ENCODE measurements around the gene OSBPL3. TPM values are rescaled to one million over a fixed set of nuclear protein-coding genes. Genes with fewer than 3 reads are reported as not detected.

The OSBPL3 gene
- polyA plus RNA-seq, 1 donor (not counting 4 experiments of a cell fraction or from before 2014, with no cell fraction given): 34.0 TPM

DNA sequence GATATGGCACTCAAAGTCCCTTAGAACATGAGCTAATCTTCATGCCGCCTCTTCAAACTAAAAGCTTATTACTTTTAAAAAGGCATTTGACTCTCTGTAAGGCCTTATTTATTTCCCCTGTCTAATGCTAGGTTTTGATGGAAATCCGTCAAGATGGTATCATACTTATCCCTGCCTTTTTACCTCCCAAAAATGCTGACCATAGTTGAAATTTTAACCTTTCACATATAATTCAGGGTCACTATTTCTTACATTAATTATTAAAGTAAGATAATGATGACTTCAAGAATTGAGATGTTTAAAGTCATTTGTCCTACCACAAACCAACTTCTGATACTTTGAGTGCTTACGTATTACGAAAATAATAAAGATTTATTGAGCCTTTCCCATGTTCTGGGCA, 12.3 kb upstream of the OSBPL3 start:
- no peaks in the 10 kb centered on the region for H3K9me1 ChIP-seq (ENCODE audit: control insufficient read depth, extremely low read depth, insufficient read depth, low read length)
- H2AFZ ChIP-seq (ENCODE audit: control insufficient read depth, low read length): no peak overlapping the region
- no peaks in the 10 kb centered on the region for H3K36me3 ChIP-seq (ENCODE audit: control insufficient read depth in 2 of 2, extremely low read depth in 1 of 2, insufficient read depth in 2 of 2, low read length in 2 of 2)
- H3K4me3 ChIP-seq (ENCODE audit: control insufficient read depth in 2 of 3, extremely low read depth in 1 of 3, insufficient read depth in 2 of 3, low read depth in 1 of 3, low read length in 3 of 3): no peak overlapping the region
- H3K79me2 ChIP-seq (ENCODE audit: control insufficient read depth, insufficient read depth, low read length): no peaks in the 10 kb centered on the region
- FAIRE-seq (no peak), DNase-seq (ENCODE audit: low read depth, low spot score) (no peak)
- H3K27ac ChIP-seq (ENCODE audit: control insufficient read depth, insufficient read depth, low read length): no peak overlapping the region
- no peaks in the 10 kb centered on the region for H4K20me1 ChIP-seq (ENCODE audit: control insufficient read depth, extremely low read depth, insufficient read depth, low read length)
- H3K9ac ChIP-seq (ENCODE audit: control insufficient read depth, extremely low read depth, insufficient read depth, low read length): no peak overlapping the region
- TF ChIP-seq EZH2 (IDR thresholded peaks at IDR 0.05; ENCODE audit: low read length): no peak
- TF ChIP-seq, protein P1, sequence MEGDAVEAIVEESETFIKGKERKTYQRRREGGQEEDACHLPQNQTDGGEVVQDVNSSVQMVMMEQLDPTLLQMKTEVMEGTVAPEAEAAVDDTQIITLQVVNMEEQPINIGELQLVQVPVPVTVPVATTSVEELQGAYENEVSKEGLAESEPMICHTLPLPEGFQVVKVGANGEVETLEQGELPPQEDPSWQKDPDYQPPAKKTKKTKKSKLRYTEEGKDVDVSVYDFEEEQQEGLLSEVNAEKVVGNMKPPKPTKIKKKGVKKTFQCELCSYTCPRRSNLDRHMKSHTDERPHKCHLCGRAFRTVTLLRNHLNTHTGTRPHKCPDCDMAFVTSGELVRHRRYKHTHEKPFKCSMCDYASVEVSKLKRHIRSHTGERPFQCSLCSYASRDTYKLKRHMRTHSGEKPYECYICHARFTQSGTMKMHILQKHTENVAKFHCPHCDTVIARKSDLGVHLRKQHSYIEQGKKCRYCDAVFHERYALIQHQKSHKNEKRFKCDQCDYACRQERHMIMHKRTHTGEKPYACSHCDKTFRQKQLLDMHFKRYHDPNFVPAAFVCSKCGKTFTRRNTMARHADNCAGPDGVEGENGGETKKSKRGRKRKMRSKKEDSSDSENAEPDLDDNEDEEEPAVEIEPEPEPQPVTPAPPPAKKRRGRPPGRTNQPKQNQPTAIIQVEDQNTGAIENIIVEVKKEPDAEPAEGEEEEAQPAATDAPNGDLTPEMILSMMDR (optimal IDR thresholded peaks at IDR 0.05 in 1 of 3, IDR thresholded peaks at IDR 0.05 in 1 of 3, conservative IDR thresholded peaks at IDR 0.05 in 1 of 3; ENCODE audit: extremely low read depth in 1 of 3, insufficient read depth in 2 of 3, low read length in 3 of 3): no peak
- no peaks in the 10 kb centered on the region for H3K4me1 ChIP-seq (ENCODE audit: control insufficient read depth, extremely low read depth, insufficient read depth, low read length)
- dilution Hi-C loops (cut with MboI; ENCODE audit: extremely low pct_ligation_motif_present, low sequenced_read_pairs): no loop called here
- no peaks in the 10 kb centered on the region for H3K9me3 ChIP-seq (ENCODE audit: control insufficient read depth, low read depth, low read length)
- H3K4me2 ChIP-seq (ENCODE audit: control insufficient read depth, extremely low read depth, insufficient read depth, low read depth, low read length): no peak overlapping the region
- H3K27me3 ChIP-seq (ENCODE audit: control insufficient read depth, extremely low read depth, insufficient read depth, low read length): no peaks in the 10 kb centered on the region

DNA sequence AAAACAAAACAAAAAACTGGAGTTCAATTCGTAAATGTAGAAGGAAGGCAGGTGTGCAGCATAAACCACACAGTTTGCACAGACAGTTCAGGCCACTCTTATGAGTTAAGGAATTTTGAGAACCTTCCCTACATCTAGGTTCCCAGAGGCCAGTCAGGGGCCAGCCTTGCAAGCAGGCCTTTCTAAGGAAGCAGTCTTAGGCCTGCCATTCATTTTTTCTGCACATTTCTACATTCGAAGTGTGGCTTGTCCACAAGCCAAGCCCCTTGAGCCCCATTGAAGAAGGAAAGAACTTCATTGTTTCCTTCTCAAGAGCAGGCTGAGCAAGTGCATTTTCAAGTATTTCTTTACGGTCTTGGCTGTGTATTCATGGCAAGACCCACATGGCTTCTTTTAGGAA, 11.4 kb upstream of the OSBPL3 start:
- no peak overlapping the region for H2AFZ ChIP-seq (ENCODE audit: control insufficient read depth, low read length)
- TF ChIP-seq, protein P1 (optimal IDR thresholded peaks at IDR 0.05 in 1 of 3, IDR thresholded peaks at IDR 0.05 in 1 of 3, conservative IDR thresholded peaks at IDR 0.05 in 1 of 3; ENCODE audit: extremely low read depth in 1 of 3, insufficient read depth in 2 of 3, low read length in 3 of 3): no peak
- no peak for TF ChIP-seq EZH2 (IDR thresholded peaks at IDR 0.05; ENCODE audit: low read length)
- FAIRE-seq: no peak
- no peaks in the 10 kb centered on the region for H3K79me2 ChIP-seq (ENCODE audit: control insufficient read depth, insufficient read depth, low read length)
- no peaks in the 10 kb centered on the region for H3K9me3 ChIP-seq (ENCODE audit: control insufficient read depth, low read depth, low read length)
- H3K27ac ChIP-seq (ENCODE audit: control insufficient read depth, insufficient read depth, low read length): no peak overlapping the region
- no peaks in the 10 kb centered on the region for H4K20me1 ChIP-seq (ENCODE audit: control insufficient read depth, extremely low read depth, insufficient read depth, low read length)
- no peak for DNase-seq (ENCODE audit: low read depth, low spot score)
- H3K9me1 ChIP-seq (ENCODE audit: control insufficient read depth, extremely low read depth, insufficient read depth, low read length): no peaks in the 10 kb centered on the region
- no peaks in the 10 kb centered on the region for H3K4me1 ChIP-seq (ENCODE audit: control insufficient read depth, extremely low read depth, insufficient read depth, low read length)
- dilution Hi-C loops (cut with MboI; ENCODE audit: extremely low pct_ligation_motif_present, low sequenced_read_pairs): no loop called here
- no peak overlapping the region for H3K9ac ChIP-seq (ENCODE audit: control insufficient read depth, extremely low read depth, insufficient read depth, low read length)
- H3K4me3 ChIP-seq (ENCODE audit: control insufficient read depth in 2 of 3, extremely low read depth in 1 of 3, insufficient read depth in 2 of 3, low read depth in 1 of 3, low read length in 3 of 3): no peak overlapping the region
- no peaks in the 10 kb centered on the region for H3K27me3 ChIP-seq (ENCODE audit: control insufficient read depth, extremely low read depth, insufficient read depth, low read length)
- no peaks in the 10 kb centered on the region for H3K36me3 ChIP-seq (ENCODE audit: control insufficient read depth in 2 of 2, extremely low read depth in 1 of 2, insufficient read depth in 2 of 2, low read length in 2 of 2)
- no peak overlapping the region for H3K4me2 ChIP-seq (ENCODE audit: control insufficient read depth, extremely low read depth, insufficient read depth, low read depth, low read length)
